Pancreas (tissue), 10 donors: ENCODE measurements around the gene AGBL1. TPM values are rescaled to one million over a fixed set of nuclear protein-coding genes. Genes with fewer than 3 reads are reported as not detected.

Experiments
- ATAC-seq, 4 donors: fragments of 200-7000 bp; cut with Tn5 transposase; one replicate each; pipeline versions ENCODE4 v1.8.0 to v1.9.1; 2020; ENCODE audit warnings: mild to moderate bottlenecking in 4 of 4, moderate library complexity in 4 of 4
- DNase-seq, 6 donors: peaks; one replicate each; pipeline ENCODE4 v3.0.0-alpha.2; 2020
- FAIRE-seq: peaks from 2 replicates; lab custom pipeline; 2012; peaks lifted over from hg19 to GRCh38; lab: Jason Lieb, UNC
- H3K27ac ChIP-seq, 4 donors: fragments of 200-600 bp; sonication (generic); 1 replicate in 3 of 4; 2 replicates in 1 of 4; pipeline versions ENCODE4 v1.5.0 to v1.8.0; 2020
- H3K27me3 ChIP-seq, 4 donors: fragments of 200-600 bp; one replicate each; pipeline ENCODE4 v1.8.0; 2021
- H3K36me3 ChIP-seq, 3 donors: fragments of 200-600 bp; sonication (generic) in 1 of 3; one replicate each; pipeline versions ENCODE4 v1.5.0 to v1.8.0; 2020 to 2021
- H3K4me1 ChIP-seq, 3 donors: fragments of 200-600 bp; one replicate each; pipeline ENCODE4 v1.8.0; 2021
- H3K4me3 ChIP-seq, 4 donors: fragments of 200-600 bp; sonication (generic) in 2 of 4; one replicate each; pipeline versions ENCODE4 v1.5.0 to v1.8.0; 2020 to 2021
- H3K9me3 ChIP-seq, 4 donors: fragments of 200-600 bp; one replicate each; pipeline ENCODE4 v1.8.0; 2021
- CTCF ChIP-seq, 4 donors: fragments of 200-600 bp; sonication (generic) in 3 of 4; IDR thresholded peaks; one replicate each; pipeline versions ENCODE4 v1.5.0 to v1.8.0; 2021; ENCODE audit warnings: antibody characterized with exemption in 4 of 4
- WGBS, 2 donors: extraction: QIAGEN DNeasy Blood & Tissue Kit; methylation state at CpG; one replicate each; pipeline ENCODE4 v1.1.7; 2013; 5-methylcytosine and 5-hydroxymethylcytosine counted together
- intact Hi-C, 3 donors: fragments of 100-400 bp; cut with DNase I; formaldehyde crosslinking; loops; one replicate each; pipeline versions ENCODE4 v1.11.1 to v1.14.2; 2022
- polyA plus RNA-seq, 2 donors: library from polyadenylated mRNA; stranded (reverse); fragments of 200-250 nt; gene quantifications; one replicate each; pipeline ENCODE4 v1.2.3, GENCODE V29; 2013
- total RNA-seq, 6 donors: library from RNA; stranded (reverse); fragmentation: NEBNext Ultra II Directional in 4 of 6; extraction: Animal tissue kit (Norgen Biotek cat#: 25700) in 4 of 6; gene quantifications; one replicate each; pipeline versions ENCODE4 v1.2.1 to v1.2.4, GENCODE V29; 2021 to 2023
- donor health status: healthy with polysubstance abuse.
- donor health status: DM: no; HTN: no; CAD: no; lungs with moderate emphysema.
- donor health status: DM: no; HTN: no; CAD: no.
- donor health status: control.
- donor health status: control.
- donor health status: Bipolar disorder and iron deficiency.
- donor health status: DM: yes; HTN: yes; CAD: no.
- donor health status: DM: no; HTN: no; CAD: no.
- donor health status: DM: no; HTN: no; CAD: no.
- donor health status: DM: yes; HTN: yes; CAD: no.

Gene AGBL1
- total and polyA plus RNA-seq, 8 donors: under 0.01 to 0.06 (median 0.05) TPM; not detected in 5

GRCh38 chr15:86624261-86625036 lies 544.8 kb downstream of the AGBL1 start:
- Histone ChIP-seq H3K27ac (no peak overlapping the region), H3K4me3 (no peak overlapping the region), H3K36me3 (no peaks in the 10 kb centered on the region), H3K9me3 (no peaks in the 10 kb centered on the region), H3K27me3 (peaks cover 0 to 3% (median 0%) of the 10 kb centered on the region in 4 donors), H3K4me1 (no peaks in the 10 kb centered on the region)
- intact Hi-C loops: no loop called here
- ATAC-seq (peak; percentile 58 to 84 (median 76)), DNase-seq (peak in 3 of 6 donors; percentile 3 to 28 (median 21)), FAIRE-seq (no peak)
- TF ChIP-seq CTCF (IDR thresholded peaks at IDR 0.05): no peak
- 25 to 29% methylated on average over 6 of the region's 6 CpGs for WGBS, 2 donors

GRCh38 chr15:86629409-86630356 lies 550.0 kb downstream of the AGBL1 start:
- ATAC-seq (no peak), FAIRE-seq (peak; percentile 41)

GRCh38 chr15:86630946-86631345 lies 551.3 kb downstream of the AGBL1 start:
- H3K27me3 ChIP-seq: no peaks in the 10 kb centered on the region
- intact Hi-C loops: no loop called here
- ATAC-seq: no peak
- no peak overlapping the region for H3K27ac ChIP-seq
- FAIRE-seq: no peak
- no peaks in the 10 kb centered on the region for H3K9me3 ChIP-seq
- no peaks in the 10 kb centered on the region for H3K4me1 ChIP-seq
- DNase-seq: no peak
- no peak for TF ChIP-seq CTCF (IDR thresholded peaks at IDR 0.05)
- 65 to 76% methylated on average over 5 of the region's 5 CpGs for WGBS, 2 donors
- H3K4me3 ChIP-seq: no peak overlapping the region
- H3K36me3 ChIP-seq: no peaks in the 10 kb centered on the region

More at GRCh38 chr15:86629409-86630356, 550.0 kb downstream of the AGBL1 start:
- DNase-seq: no peak
- H3K27me3 ChIP-seq: no peaks in the 10 kb centered on the region
- TF ChIP-seq CTCF (IDR thresholded peaks at IDR 0.05): no peak
- no peaks in the 10 kb centered on the region for H3K9me3 ChIP-seq
- H3K36me3 ChIP-seq: no peaks in the 10 kb centered on the region
- H3K4me1 ChIP-seq: no peaks in the 10 kb centered on the region
- H3K4me3 ChIP-seq: no peak overlapping the region
- no peak overlapping the region for H3K27ac ChIP-seq
- intact Hi-C loops: no loop called here
- 49 to 63% methylated on average over 7 of the region's 7 CpGs for WGBS, 2 donors

GRCh38 chr15:86634146-86634545 lies 554.5 kb downstream of the AGBL1 start:
- no peak for FAIRE-seq
- no peak for DNase-seq
- H3K36me3 ChIP-seq: no peaks in the 10 kb centered on the region
- no peak overlapping the region for H3K4me3 ChIP-seq
- H3K27ac ChIP-seq: no peak overlapping the region
- intact Hi-C loops: no loop called here
- H3K27me3 ChIP-seq: no peaks in the 10 kb centered on the region
- 77 to 83% methylated on average over 4 of the region's 4 CpGs for WGBS, 2 donors
- ATAC-seq: no peak
- no peak for TF ChIP-seq CTCF (IDR thresholded peaks at IDR 0.05)
- H3K4me1 ChIP-seq: no peaks in the 10 kb centered on the region
- H3K9me3 ChIP-seq: no peaks in the 10 kb centered on the region
